ENCODE results near the gene ZDHHC14.

The ZDHHC14 gene

GRCh38 chr6:157646012-157646411 is 265.0 kb downstream of the ZDHHC14 start:
- no CpG with 5 or more reads among the region's 13 CpGs for WGBS, 2 donors (ENCODE audit: extremely low coverage in 2 of 2, insufficient read length in 2 of 2, insufficient replicate concordance in 1 of 2)
- DNase-seq (ENCODE audit: low spot score) = no peak
- Histone ChIP-seq H2AFZ (ENCODE audit: low read length) (no peak overlapping the region), H2BK120ac (ENCODE audit: low read depth, low read length) (no peak overlapping the region), H2BK15ac (ENCODE audit: low read length) (no peak overlapping the region), H4K91ac (ENCODE audit: low read depth, low read length, poor library complexity) (no peak overlapping the region), H3K14ac (ENCODE audit: low read length) (no peak overlapping the region), H3K23ac (ENCODE audit: low read depth, low read length, poor library complexity) (no peak overlapping the region), H3K79me1 (ENCODE audit: low read depth, low read length) (no peaks in the 10 kb centered on the region), H2BK5ac (ENCODE audit: low read length) (no peak overlapping the region), H3K4me3 (ENCODE audit: low read length in 2 of 2) (no peak overlapping the region), H3K4me2 (ENCODE audit: insufficient read depth, low read length, poor library complexity, severe bottlenecking) (no peak overlapping the region), H2BK12ac (ENCODE audit: low read length) (no peak overlapping the region), H3K9ac (ENCODE audit: low read depth, low read length, poor library complexity) (no peak overlapping the region), H3K4me1 (ENCODE audit: control insufficient read depth in 2 of 2, insufficient read depth in 1 of 2, low read depth in 1 of 2, low read length in 2 of 2) (peaks cover 0 to 6% of the 10 kb centered on the region in 2 donors), H3K18ac (ENCODE audit: low read length) (no peak overlapping the region), H3K36me3 (replicated peaks in 1 of 2; ENCODE audit: control insufficient read depth in 2 of 2, insufficient read depth in 2 of 2, low read length in 2 of 2) (no peaks in the 10 kb centered on the region), H4K8ac (ENCODE audit: low read depth, low read length) (no peak overlapping the region), H3K27me3 (ENCODE audit: control insufficient read depth in 3 of 3, insufficient read depth in 3 of 3, low read depth in 1 of 3, low read length in 3 of 3) (no peaks in the 10 kb centered on the region), H2AK5ac (ENCODE audit: low read depth, low read length) (no peak overlapping the region), H3K9me3 (replicated peaks in 1 of 2; ENCODE audit: control insufficient read depth in 2 of 2, insufficient read depth in 1 of 2, low read depth in 1 of 2, low read length in 2 of 2) (no peaks in the 10 kb centered on the region), H3K27ac (replicated peaks; ENCODE audit: low read length) (no peak overlapping the region), H3K4ac (ENCODE audit: low read length) (no peak overlapping the region)

DNA sequence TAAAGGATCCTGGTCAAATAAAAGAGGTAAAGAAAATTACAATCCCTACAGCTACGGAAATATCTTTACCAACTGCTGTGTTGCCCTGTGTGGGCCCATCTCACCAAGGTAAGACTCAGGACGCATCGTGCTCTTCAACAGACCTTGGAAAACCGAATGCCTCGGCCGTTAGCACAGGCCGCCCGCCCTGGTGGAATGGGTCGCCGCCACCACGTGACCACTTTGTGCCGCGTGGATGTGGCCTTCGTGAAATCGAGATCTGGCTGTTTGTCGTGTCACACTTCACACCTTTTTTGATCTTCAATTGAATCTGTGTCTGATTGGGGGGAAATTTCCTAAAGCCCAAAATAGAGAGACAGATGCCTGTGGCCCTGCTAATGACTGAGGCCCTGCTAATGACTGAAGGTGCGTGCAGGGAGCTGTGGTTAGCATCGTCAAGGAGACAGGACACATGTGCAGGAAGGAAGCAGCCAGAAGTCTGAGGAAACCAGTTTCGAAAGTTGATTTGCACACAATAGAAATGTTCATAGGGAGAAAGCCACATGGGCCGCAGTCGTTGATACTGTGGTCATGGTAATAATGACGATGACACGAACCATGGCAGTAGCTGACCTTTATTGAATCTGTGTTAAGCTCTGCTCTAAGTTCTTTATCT is 266.4 kb downstream of the ZDHHC14 start:
- WGBS, 2 donors (ENCODE audit: extremely low coverage in 2 of 2, insufficient read length in 2 of 2, insufficient replicate concordance in 1 of 2) = no CpG with 5 or more reads among the region's 23 CpGs
- Histone ChIP-seq H3K9me3 (replicated peaks in 1 of 2; ENCODE audit: control insufficient read depth in 2 of 2, insufficient read depth in 1 of 2, low read depth in 1 of 2, low read length in 2 of 2) (no peaks in the 10 kb centered on the region), H2BK15ac (ENCODE audit: low read length) (no peak overlapping the region), H2AK5ac (ENCODE audit: low read depth, low read length) (no peak overlapping the region), H2BK5ac (ENCODE audit: low read length) (no peak overlapping the region), H2BK12ac (ENCODE audit: low read length) (no peak overlapping the region), H2AFZ (ENCODE audit: low read length) (no peak overlapping the region), H3K27me3 (ENCODE audit: control insufficient read depth in 3 of 3, insufficient read depth in 3 of 3, low read depth in 1 of 3, low read length in 3 of 3) (no peaks in the 10 kb centered on the region), H3K4me3 (ENCODE audit: low read length in 2 of 2) (no peak overlapping the region), H3K27ac (replicated peaks; ENCODE audit: low read length) (no peak overlapping the region), H3K23ac (ENCODE audit: low read depth, low read length, poor library complexity) (no peak overlapping the region), H3K79me1 (ENCODE audit: low read depth, low read length) (no peaks in the 10 kb centered on the region), H3K9ac (ENCODE audit: low read depth, low read length, poor library complexity) (no peak overlapping the region), H3K14ac (ENCODE audit: low read length) (no peak overlapping the region), H3K18ac (ENCODE audit: low read length) (no peak overlapping the region), H4K8ac (ENCODE audit: low read depth, low read length) (no peak overlapping the region), H4K91ac (ENCODE audit: low read depth, low read length, poor library complexity) (no peak overlapping the region), H3K4me1 (ENCODE audit: control insufficient read depth in 2 of 2, insufficient read depth in 1 of 2, low read depth in 1 of 2, low read length in 2 of 2) (peaks cover 0 to 6% of the 10 kb centered on the region in 2 donors), H3K36me3 (replicated peaks in 1 of 2; ENCODE audit: control insufficient read depth in 2 of 2, insufficient read depth in 2 of 2, low read length in 2 of 2) (no peaks in the 10 kb centered on the region), H3K4me2 (ENCODE audit: insufficient read depth, low read length, poor library complexity, severe bottlenecking) (no peak overlapping the region), H3K4ac (ENCODE audit: low read length) (no peak overlapping the region), H2BK120ac (ENCODE audit: low read depth, low read length) (no peak overlapping the region)
- no peak for DNase-seq (ENCODE audit: low spot score)

GRCh38 chr6:157648561-157648960 is 267.6 kb downstream of the ZDHHC14 start:
- H2BK120ac ChIP-seq (ENCODE audit: low read depth, low read length) = no peak overlapping the region
- no peak overlapping the region for H3K27ac ChIP-seq (replicated peaks; ENCODE audit: low read length)
- no peak overlapping the region for H3K4me2 ChIP-seq (ENCODE audit: insufficient read depth, low read length, poor library complexity, severe bottlenecking)
- H2BK12ac ChIP-seq (ENCODE audit: low read length) = no peak overlapping the region
- H2AFZ ChIP-seq (ENCODE audit: low read length) = peak overlapping the region; percentile 35
- H2BK15ac ChIP-seq (ENCODE audit: low read length) = no peak overlapping the region
- H3K18ac ChIP-seq (ENCODE audit: low read length) = peak overlapping the region; percentile 1
- no peak overlapping the region for H3K9ac ChIP-seq (ENCODE audit: low read depth, low read length, poor library complexity)
- no peak overlapping the region for H3K4ac ChIP-seq (ENCODE audit: low read length)
- DNase-seq (ENCODE audit: low spot score) = no peak
- no peak overlapping the region for H2BK5ac ChIP-seq (ENCODE audit: low read length)
- no peak overlapping the region for H3K14ac ChIP-seq (ENCODE audit: low read length)
- no peaks in the 10 kb centered on the region for H3K27me3 ChIP-seq (ENCODE audit: control insufficient read depth in 3 of 3, insufficient read depth in 3 of 3, low read depth in 1 of 3, low read length in 3 of 3)
- no peak overlapping the region for H2AK5ac ChIP-seq (ENCODE audit: low read depth, low read length)
- no peaks in the 10 kb centered on the region for H3K9me3 ChIP-seq (replicated peaks in 1 of 2; ENCODE audit: control insufficient read depth in 2 of 2, insufficient read depth in 1 of 2, low read depth in 1 of 2, low read length in 2 of 2)
- H3K23ac ChIP-seq (ENCODE audit: low read depth, low read length, poor library complexity) = no peak overlapping the region
- H3K36me3 ChIP-seq (replicated peaks in 1 of 2; ENCODE audit: control insufficient read depth in 2 of 2, insufficient read depth in 2 of 2, low read length in 2 of 2) = no peaks in the 10 kb centered on the region
- H3K4me1 ChIP-seq (ENCODE audit: control insufficient read depth in 2 of 2, insufficient read depth in 1 of 2, low read depth in 1 of 2, low read length in 2 of 2) = peaks cover 0 to 6% of the 10 kb centered on the region in 2 donors
- WGBS, 2 donors (ENCODE audit: extremely low coverage in 2 of 2, insufficient read length in 2 of 2, insufficient replicate concordance in 1 of 2) = no CpG with 5 or more reads among the region's 5 CpGs
- no peak overlapping the region for H4K91ac ChIP-seq (ENCODE audit: low read depth, low read length, poor library complexity)
- H4K8ac ChIP-seq (ENCODE audit: low read depth, low read length) = no peak overlapping the region
- H3K79me1 ChIP-seq (ENCODE audit: low read depth, low read length) = no peaks in the 10 kb centered on the region
- no peak overlapping the region for H3K4me3 ChIP-seq (ENCODE audit: low read length in 2 of 2)

DNA sequence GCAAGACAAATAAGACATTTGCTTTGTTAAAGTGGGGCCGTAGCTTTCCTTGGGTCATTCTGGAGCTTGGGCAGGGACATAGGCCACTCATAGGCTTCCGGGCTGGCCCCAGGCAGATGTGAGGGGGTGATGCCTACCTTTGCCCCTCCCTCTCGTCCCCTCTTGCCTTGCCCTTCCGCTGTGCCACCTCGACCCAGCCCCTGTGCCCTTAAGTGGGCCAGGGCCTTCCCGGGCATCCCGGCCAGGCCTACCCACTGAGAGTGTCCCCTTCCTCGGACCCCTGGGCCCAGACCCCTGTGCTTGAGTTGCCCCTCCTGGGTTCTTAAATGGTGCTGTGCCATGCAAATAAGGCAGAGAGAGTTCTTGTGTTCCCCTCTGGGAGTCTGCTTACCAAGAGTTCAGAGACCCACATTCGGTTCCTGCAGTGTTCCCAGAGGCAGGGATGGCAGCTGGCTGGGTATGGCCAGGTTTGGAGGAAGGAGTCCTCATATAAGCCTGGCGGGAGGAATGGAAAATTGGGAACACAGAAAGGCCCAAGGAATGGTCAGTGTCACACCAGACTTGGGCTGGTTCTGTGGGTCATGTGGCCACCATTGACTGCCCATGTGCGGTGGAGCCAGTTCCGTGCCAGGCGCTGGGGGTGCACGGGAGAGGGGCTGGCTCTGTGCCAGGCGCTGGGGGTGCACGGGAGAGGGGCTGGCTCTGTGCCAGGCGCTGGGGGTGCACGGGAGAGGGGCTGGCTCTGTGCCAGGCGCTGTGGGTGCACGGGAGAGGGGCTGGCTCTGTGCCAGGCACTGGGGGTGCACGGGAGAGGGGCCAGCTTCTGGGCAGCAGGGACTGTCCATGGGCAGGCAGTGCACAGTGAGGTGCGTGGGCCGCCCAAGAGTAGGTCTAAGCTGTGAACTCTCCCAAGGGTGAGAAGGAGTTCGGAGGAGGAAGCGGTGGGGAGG is 268.6 kb downstream of the ZDHHC14 start:
- Histone ChIP-seq H4K91ac (ENCODE audit: low read depth, low read length, poor library complexity) (no peak overlapping the region), H3K27me3 (ENCODE audit: control insufficient read depth in 3 of 3, insufficient read depth in 3 of 3, low read depth in 1 of 3, low read length in 3 of 3) (no peaks in the 10 kb centered on the region), H3K4me2 (ENCODE audit: insufficient read depth, low read length, poor library complexity, severe bottlenecking) (no peak overlapping the region), H3K9ac (ENCODE audit: low read depth, low read length, poor library complexity) (no peak overlapping the region), H2AFZ (ENCODE audit: low read length) (no peak overlapping the region), H4K8ac (ENCODE audit: low read depth, low read length) (no peak overlapping the region), H3K9me3 (replicated peaks in 1 of 2; ENCODE audit: control insufficient read depth in 2 of 2, insufficient read depth in 1 of 2, low read depth in 1 of 2, low read length in 2 of 2) (no peaks in the 10 kb centered on the region), H3K18ac (ENCODE audit: low read length) (peak overlapping the region; percentile 89), H3K36me3 (replicated peaks in 1 of 2; ENCODE audit: control insufficient read depth in 2 of 2, insufficient read depth in 2 of 2, low read length in 2 of 2) (peaks cover 0 to 1% of the 10 kb centered on the region in 2 donors), H3K4ac (ENCODE audit: low read length) (peak overlapping the region; percentile 26), H3K79me1 (ENCODE audit: low read depth, low read length) (no peaks in the 10 kb centered on the region), H3K27ac (replicated peaks; ENCODE audit: low read length) (no peak overlapping the region), H2BK5ac (ENCODE audit: low read length) (peak overlapping the region; percentile 45), H2BK120ac (ENCODE audit: low read depth, low read length) (peak overlapping the region; percentile 16), H2AK5ac (ENCODE audit: low read depth, low read length) (peak overlapping the region; percentile 4), H3K23ac (ENCODE audit: low read depth, low read length, poor library complexity) (no peak overlapping the region), H2BK15ac (ENCODE audit: low read length) (no peak overlapping the region), H3K4me1 (ENCODE audit: control insufficient read depth in 2 of 2, insufficient read depth in 1 of 2, low read depth in 1 of 2, low read length in 2 of 2) (peaks cover 0 to 6% of the 10 kb centered on the region in 2 donors), H3K14ac (ENCODE audit: low read length) (no peak overlapping the region), H3K4me3 (ENCODE audit: low read length in 2 of 2) (no peak overlapping the region), H2BK12ac (ENCODE audit: low read length) (peak overlapping the region; percentile 65)
- DNase-seq (ENCODE audit: low spot score) = no peak
- WGBS, 2 donors (ENCODE audit: extremely low coverage in 2 of 2, insufficient read length in 2 of 2, insufficient replicate concordance in 1 of 2) = no CpG with 5 or more reads among the region's 25 CpGs
